H1 (cell line): ENCODE measurements around the gene LEUTX. TPM values are rescaled to one million over a fixed set of nuclear protein-coding genes. Genes with fewer than 3 reads are reported as not detected.

Source experiments
- CTCF ChIA-PET: fragments of 300-600 bp; sonication (Branson Sonifier 250); formaldehyde crosslinking; loops from one replicate; lab custom pipeline; 2021; ENCODE audit not compliant: partially characterized antibody; lab: Charles Lee
- POLR2A ChIA-PET: fragments of 300-600 bp; sonication (Branson Sonifier 250); formaldehyde crosslinking; loops from one replicate; lab custom pipeline; 2021; ENCODE audit warnings: inconsistent platforms; ENCODE audit not compliant: partially characterized antibody; lab: Charles Lee
- DNase-seq, 2 experiments: peaks; one replicate each; pipeline versions ENCODE4 v3.0.0 to v3.0.0-alpha.2; 2010 to 2022; ENCODE audit warnings: low spot score in 2 of 2, low read depth in 1 of 2, mixed read lengths in 1 of 2
- FAIRE-seq: peaks from 2 replicates; lab custom pipeline; 2011; peaks lifted over from hg19 to GRCh38; lab: Jason Lieb, UNC
- H2AFZ ChIP-seq: 2 replicates; pipeline ENCODE4 v1.8.1; 2012; ENCODE audit warnings: low read length, inconsistent platforms
- H2AK5ac ChIP-seq: 2 replicates; pipeline ENCODE4 v1.6.1; 2013; ENCODE audit warnings: low read depth, low read length
- H2BK120ac ChIP-seq: replicated peaks from 2 replicates; pipeline ENCODE3; 2013; ENCODE audit warnings: low read depth, low read length, inconsistent platforms
- H2BK12ac ChIP-seq: 2 replicates; pipeline ENCODE4 v1.6.1; 2013; ENCODE audit warnings: low read depth, low read length
- H2BK15ac ChIP-seq: 2 replicates; pipeline ENCODE4 v1.6.1; 2013; ENCODE audit warnings: low read length
- H2BK20ac ChIP-seq: 2 replicates; pipeline ENCODE4 v1.6.1; 2013; ENCODE audit warnings: low read length
- H2BK5ac ChIP-seq: 2 replicates; pipeline ENCODE4 v1.6.1; 2013; ENCODE audit warnings: low read depth, low read length
- H3K14ac ChIP-seq: 2 replicates; pipeline ENCODE4 v1.6.1; 2013; ENCODE audit warnings: inconsistent platforms; ENCODE audit not compliant: insufficient read length
- H3K18ac ChIP-seq: 2 replicates; pipeline ENCODE4 v1.6.1; 2013; ENCODE audit warnings: low read length; ENCODE audit errors: extremely low read depth
- H3K23ac ChIP-seq: 2 replicates; pipeline ENCODE4 v1.6.1; 2013; ENCODE audit warnings: inconsistent platforms; ENCODE audit not compliant: insufficient read length
- H3K23me2 ChIP-seq: 2 replicates; pipeline ENCODE4 v1.6.1; 2013; ENCODE audit warnings: low read depth, low read length
- H3K27ac ChIP-seq: 2 replicates; pipeline ENCODE4 v1.6.1; 2011; ENCODE audit warnings: low read depth, low read length, inconsistent platforms
- H3K27me3 ChIP-seq, 4 experiments: replicated peaks in 1 of 4; 1 replicate in 1 of 4; 2 replicates in 3 of 4; pipeline versions ENCODE4 v1.6.1 to v1.8.1; 2011 to 2013; ENCODE audit warnings: low read length in 3 of 4, mild to moderate bottlenecking in 3 of 4, inconsistent platforms in 2 of 4, mixed read lengths in 2 of 4, moderate library complexity in 1 of 4; ENCODE audit not compliant: control insufficient read depth in 3 of 4, insufficient read depth in 3 of 4; ENCODE audit errors: extremely low read depth in 1 of 4
- H3K36me3 ChIP-seq, 4 experiments: 2 replicates each; pipeline versions ENCODE4 v1.6.1 to v1.8.1; 2011 to 2013; ENCODE audit warnings: mild to moderate bottlenecking in 4 of 4, low read length in 3 of 4, moderate library complexity in 2 of 4, control low read depth in 1 of 4, inconsistent platforms in 1 of 4; ENCODE audit not compliant: insufficient read depth in 4 of 4, control insufficient read depth in 2 of 4
- H3K4ac ChIP-seq: replicated peaks from 2 replicates; pipeline ENCODE3; 2013; ENCODE audit warnings: low read length, low read depth, mixed read lengths, inconsistent platforms; ENCODE audit not compliant: insufficient read length
- H3K4me1 ChIP-seq, 4 experiments: replicated peaks in 1 of 4; 1 replicate in 1 of 4; 2 replicates in 3 of 4; pipeline versions ENCODE4 v1.6.1 to v1.8.1; 2011 to 2013; ENCODE audit warnings: low read length in 3 of 4, inconsistent platforms in 2 of 4, mixed read lengths in 1 of 4; ENCODE audit not compliant: insufficient read depth in 4 of 4, control insufficient read depth in 3 of 4
- H3K4me2 ChIP-seq, 2 experiments: 2 replicates each; pipeline versions ENCODE4 v1.6.1 to v1.8.1; 2011 to 2013; ENCODE audit warnings: low read depth in 2 of 2, low read length in 2 of 2, control low read depth in 1 of 2, inconsistent platforms in 1 of 2, mild to moderate bottlenecking in 1 of 2; ENCODE audit not compliant: insufficient read depth in 1 of 2
- H3K4me3 ChIP-seq, 4 experiments: fragments of 200-600, 300-600 bp in 1 of 4; sonication (generic), shearing (Covaris generic), sonication (Bioruptor Twin) in 1 of 4; 2 replicates each; pipeline versions ENCODE4 v1.5.1 to v1.8.1; 2011 to 2016; ENCODE audit warnings: low read length in 4 of 4, low read depth in 3 of 4, control low read depth in 2 of 4, inconsistent platforms in 2 of 4, mild to moderate bottlenecking in 2 of 4, mixed read lengths in 1 of 4, moderate library complexity in 1 of 4; ENCODE audit not compliant: insufficient read depth in 2 of 4; ENCODE audit errors: extremely low read depth in 1 of 4
- H3K56ac ChIP-seq: replicated peaks from 2 replicates; pipeline ENCODE3; 2013; ENCODE audit warnings: low read depth, mild to moderate bottlenecking, mixed read lengths, low read length, inconsistent platforms; ENCODE audit not compliant: insufficient read length
- H3K79me1 ChIP-seq: 2 replicates; pipeline ENCODE4 v1.6.1; 2013; ENCODE audit warnings: low read depth, low read length, control low read depth
- H3K79me2 ChIP-seq, 2 experiments: 2 replicates each; pipeline versions ENCODE4 v1.6.1 to v1.8.1; 2012 to 2013; ENCODE audit warnings: low read length in 2 of 2, mild to moderate bottlenecking in 2 of 2, inconsistent platforms in 1 of 2; ENCODE audit not compliant: insufficient read depth in 2 of 2, control insufficient read depth in 1 of 2
- H3K9ac ChIP-seq, 4 experiments: replicated peaks in 1 of 4; 1 replicate in 1 of 4; 2 replicates in 3 of 4; pipeline versions ENCODE4 v1.6.1 to v1.8.1; 2011 to 2013; ENCODE audit warnings: low read depth in 3 of 4, low read length in 3 of 4, control low read depth in 2 of 4, mild to moderate bottlenecking in 2 of 4, moderate library complexity in 2 of 4, inconsistent platforms in 1 of 4; ENCODE audit errors: extremely low read depth in 1 of 4
- H3K9me3 ChIP-seq, 2 experiments: 2 replicates each; pipeline versions ENCODE4 v1.6.1 to v1.8.1; 2012 to 2013; ENCODE audit warnings: mild to moderate bottlenecking in 2 of 2, moderate library complexity in 2 of 2, control low read depth in 1 of 2, inconsistent platforms in 1 of 2, low read depth in 1 of 2, low read length in 1 of 2, mixed read lengths in 1 of 2; ENCODE audit not compliant: insufficient read depth in 2 of 2
- H4K20me1 ChIP-seq, 2 experiments: replicated peaks in 1 of 2; 2 replicates each; pipeline versions ENCODE3 to v1.8.1; 2011 to 2013; ENCODE audit warnings: inconsistent platforms in 2 of 2, low read length in 2 of 2, mild to moderate bottlenecking in 1 of 2; ENCODE audit not compliant: insufficient read depth in 2 of 2, control insufficient read depth in 1 of 2
- H4K5ac ChIP-seq: 2 replicates; pipeline ENCODE4 v1.6.1; 2013; ENCODE audit warnings: low read length, low read depth, mixed read lengths, inconsistent platforms; ENCODE audit not compliant: insufficient read length
- H4K8ac ChIP-seq: 2 replicates; pipeline ENCODE4 v1.8.0; 2013; ENCODE audit warnings: mild to moderate bottlenecking, moderate library complexity, low read length, inconsistent platforms; ENCODE audit not compliant: insufficient read depth; ENCODE audit errors: extremely low read depth
- H4K91ac ChIP-seq: replicated peaks from 2 replicates; pipeline ENCODE3; 2013; ENCODE audit warnings: low read length, mixed read lengths, inconsistent platforms; ENCODE audit not compliant: insufficient read length
- RNF2 ChIP-seq: fragments of 200-900, 300-1000 bp; sonication (generic); IDR thresholded peaks from 2 replicates; pipeline ENCODE4 v1.7.1; 2016; ENCODE audit warnings: borderline replicate concordance, low read depth, mild to moderate bottlenecking, antibody characterized with exemption, low read length; ENCODE audit not compliant: poor library complexity, severe bottlenecking; ENCODE audit errors: missing control alignments
- TBP ChIP-seq: IDR thresholded peaks from 2 replicates; pipeline ENCODE4 v1.6.1; 2011; ENCODE audit warnings: low read depth, low read length, improper control_type of control experiment
- WGBS, 2 experiments: shearing (Covaris generic) in 1 of 2; methylation state at CpG; one replicate each; pipeline versions ENCODE4 v1.1.6 to v1.1.7; 2013 to 2015; ENCODE audit warnings: low lambda C conversion rate in 2 of 2, mixed read lengths in 2 of 2, inconsistent platforms in 1 of 2, low coverage in 1 of 2, missing lambda C conversion rate in 1 of 2; ENCODE audit not compliant: insufficient replicate concordance in 2 of 2, insufficient coverage in 1 of 2, insufficient read length in 1 of 2; ENCODE audit errors: extremely low coverage in 1 of 2, missing lambda C conversion rate in 1 of 2; 5-methylcytosine and 5-hydroxymethylcytosine counted together
- polyA plus RNA-seq, 7 experiments: library from polyadenylated mRNA; depleted of rRNA in 3 of 7; stranded (reverse) in 5 of 7; unstranded in 2 of 7; fragments of >200 nt in 5 of 7; fragments of 200-250 nt in 2 of 7; gene quantifications; 1 replicate in 5 of 7; 2 replicates in 1 of 7; 4 replicates in 1 of 7; pipeline versions ENCODE4 v1.2.1 to v1.2.3, GENCODE V29; 2011 to 2013; ENCODE audit warnings: missing spikeins in 2 of 7, mixed read lengths in 2 of 7
- total RNA-seq: library from RNA; stranded (reverse); fragmentation: NEBNext Ultra II Directional; extraction: Animal tissue kit (Norgen Biotek cat#: 25700); gene quantifications from 2 replicates; pipeline ENCODE4 v1.2.1, GENCODE V29; 2021

Gene LEUTX
- total and polyA plus RNA-seq, 2 of the 8 experiments (the other 6 are each of a cell fraction or from before 2014, with no cell fraction given) = not detected

GRCh38 chr19:39733841-39734240 lies 44.8 kb upstream of the LEUTX start:
- WGBS, 2 experiments = 92% methylated on average over 2 of the region's 2 CpGs; no CpG with 5 or more reads in 1 of the 2 experiments
- Histone ChIP-seq H3K36me3 (no peaks in the 10 kb centered on the region), H3K14ac (no peak overlapping the region), H4K8ac (no peak overlapping the region), H4K20me1 (no peaks in the 10 kb centered on the region), H2BK120ac (no peak overlapping the region), H4K5ac (no peak overlapping the region), H3K27me3 (no peaks in the 10 kb centered on the region; a peak in 1 of 7 replicates), H3K18ac (no peak overlapping the region), H3K9me3 (no peaks in the 10 kb centered on the region), H4K91ac (no peak overlapping the region), H2AK5ac (no peak overlapping the region), H3K79me2 (no peaks in the 10 kb centered on the region), H2BK15ac (no peak overlapping the region), H3K56ac (no peak overlapping the region), H3K23me2 (no peaks in the 10 kb centered on the region), H3K9ac (no peak overlapping the region), H3K4ac (no peak overlapping the region), H3K4me2 (no peak overlapping the region), H2AFZ (no peak overlapping the region), H2BK20ac (no peak overlapping the region), H3K23ac (no peak overlapping the region), H3K4me3 (no peak overlapping the region), H2BK12ac (no peak overlapping the region), H3K79me1 (no peaks in the 10 kb centered on the region), H3K27ac (no peak overlapping the region), H3K4me1 (peaks cover 0 to 2% (median 0%) of the 10 kb centered on the region in 4 experiments; a peak in 1 of 7 replicates), H2BK5ac (no peak overlapping the region)
- ChIA-PET POLR2A (no interaction called here), CTCF (interaction anchor here (0.5 to 1.1 kb wide), 5 partner anchors 14 to 63 kb away, joined by 3 to 5 read pairs (median 3); no protein-coding TSS in a partner anchor)
- DNase-seq (no peak), FAIRE-seq (no peak)
- TF ChIP-seq RNF2 (no peak), TBP (no peak)
